Measurements from ENCODE around the gene SYNC. TPM values are rescaled to one million over a fixed set of nuclear protein-coding genes. Genes with fewer than 3 reads are reported as not detected.
A peak's percentile ranks its signal among the peaks of the same experiment; 100 is the strongest.

SYNC gene
- polyA plus RNA-seq, 1 experiment = 65.1 TPM

DNA sequence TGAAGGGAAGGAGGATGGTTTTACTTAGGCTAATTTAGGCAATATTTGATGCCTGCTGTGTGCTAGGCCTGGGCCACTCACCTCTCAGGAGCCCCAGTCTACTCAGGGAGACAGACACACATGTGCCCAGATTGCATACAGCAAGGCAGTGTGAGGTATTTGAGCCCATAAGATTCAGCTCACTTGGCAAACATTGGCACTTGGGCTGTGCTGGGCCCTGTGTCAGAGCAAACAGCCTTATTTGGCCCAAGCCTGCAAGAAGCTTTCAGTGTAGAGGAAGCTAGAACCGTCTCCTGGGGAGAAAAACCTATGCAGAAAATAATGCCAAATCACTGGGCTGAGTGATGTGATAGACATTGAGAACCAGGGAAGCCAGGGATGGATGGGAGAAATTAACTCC is 3.9 kb upstream of the SYNC start:
- no peaks in the 10 kb centered on the region for H3K27me3 ChIP-seq (ENCODE audit: control insufficient read depth, insufficient read depth, low read length)
- no peak overlapping the region for H3K4me3 ChIP-seq (ENCODE audit: low read depth, low read length)
- DNase-seq (ENCODE audit: low read depth, low spot score) = no peak
- TF ChIP-seq, protein P1, sequence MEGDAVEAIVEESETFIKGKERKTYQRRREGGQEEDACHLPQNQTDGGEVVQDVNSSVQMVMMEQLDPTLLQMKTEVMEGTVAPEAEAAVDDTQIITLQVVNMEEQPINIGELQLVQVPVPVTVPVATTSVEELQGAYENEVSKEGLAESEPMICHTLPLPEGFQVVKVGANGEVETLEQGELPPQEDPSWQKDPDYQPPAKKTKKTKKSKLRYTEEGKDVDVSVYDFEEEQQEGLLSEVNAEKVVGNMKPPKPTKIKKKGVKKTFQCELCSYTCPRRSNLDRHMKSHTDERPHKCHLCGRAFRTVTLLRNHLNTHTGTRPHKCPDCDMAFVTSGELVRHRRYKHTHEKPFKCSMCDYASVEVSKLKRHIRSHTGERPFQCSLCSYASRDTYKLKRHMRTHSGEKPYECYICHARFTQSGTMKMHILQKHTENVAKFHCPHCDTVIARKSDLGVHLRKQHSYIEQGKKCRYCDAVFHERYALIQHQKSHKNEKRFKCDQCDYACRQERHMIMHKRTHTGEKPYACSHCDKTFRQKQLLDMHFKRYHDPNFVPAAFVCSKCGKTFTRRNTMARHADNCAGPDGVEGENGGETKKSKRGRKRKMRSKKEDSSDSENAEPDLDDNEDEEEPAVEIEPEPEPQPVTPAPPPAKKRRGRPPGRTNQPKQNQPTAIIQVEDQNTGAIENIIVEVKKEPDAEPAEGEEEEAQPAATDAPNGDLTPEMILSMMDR (IDR thresholded peaks at IDR 0.05; ENCODE audit: low read depth, low read length) = no peak
- H3K27ac ChIP-seq (ENCODE audit: low read depth, low read length) = peak overlapping the region; percentile 52
- ChIA-PET POLR2A (no interaction called here), CTCF (interaction anchor here (0.6 to 2.8 kb wide), 2 partner anchors 28 to 67 kb away, joined by 4 to 23 read pairs; no protein-coding TSS in a partner anchor)
- H3K9me3 ChIP-seq (ENCODE audit: control insufficient read depth, insufficient read depth, low read length) = peaks cover 4% of the 10 kb centered on the region

DNA sequence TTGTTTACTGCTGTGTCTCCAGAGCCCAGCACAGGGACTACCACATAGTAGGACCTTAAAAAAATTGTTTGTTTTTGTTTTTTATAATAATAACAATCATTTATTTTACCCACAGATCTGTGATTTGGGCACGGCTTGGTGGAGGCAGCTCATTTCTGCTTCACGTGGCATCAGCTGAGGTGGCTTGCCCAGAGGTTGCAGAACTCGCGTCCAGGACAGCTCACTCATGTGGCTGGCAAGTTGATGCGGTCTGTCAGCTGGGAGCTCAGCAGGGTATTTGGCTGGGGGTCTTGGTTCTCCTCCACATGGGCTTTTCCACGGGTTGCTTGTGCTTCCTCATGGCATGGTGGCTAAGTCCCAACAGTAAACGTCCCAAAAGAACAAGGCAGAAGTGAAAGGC is 2.9 kb upstream of the SYNC start:
- no peak overlapping the region for H3K4me3 ChIP-seq (ENCODE audit: low read depth, low read length)
- TF ChIP-seq, protein P1 (IDR thresholded peaks at IDR 0.05; ENCODE audit: low read depth, low read length) = no peak
- POLR2A ChIA-PET = interaction anchor here (2.7 kb wide), 1 partner anchor 10 kb away, joined by 13 read pairs; no protein-coding TSS in a partner anchor
- H3K9me3 ChIP-seq (ENCODE audit: control insufficient read depth, insufficient read depth, low read length) = peaks cover 4% of the 10 kb centered on the region
- no peak for DNase-seq (ENCODE audit: low read depth, low spot score)
- CTCF ChIA-PET = interaction anchor here (2.8 kb wide), 1 partner anchor 68 kb away, joined by 23 read pairs; no protein-coding TSS in a partner anchor
- no peaks in the 10 kb centered on the region for H3K27me3 ChIP-seq (ENCODE audit: control insufficient read depth, insufficient read depth, low read length)
- H3K27ac ChIP-seq (ENCODE audit: low read depth, low read length) = no peak overlapping the region

DNA sequence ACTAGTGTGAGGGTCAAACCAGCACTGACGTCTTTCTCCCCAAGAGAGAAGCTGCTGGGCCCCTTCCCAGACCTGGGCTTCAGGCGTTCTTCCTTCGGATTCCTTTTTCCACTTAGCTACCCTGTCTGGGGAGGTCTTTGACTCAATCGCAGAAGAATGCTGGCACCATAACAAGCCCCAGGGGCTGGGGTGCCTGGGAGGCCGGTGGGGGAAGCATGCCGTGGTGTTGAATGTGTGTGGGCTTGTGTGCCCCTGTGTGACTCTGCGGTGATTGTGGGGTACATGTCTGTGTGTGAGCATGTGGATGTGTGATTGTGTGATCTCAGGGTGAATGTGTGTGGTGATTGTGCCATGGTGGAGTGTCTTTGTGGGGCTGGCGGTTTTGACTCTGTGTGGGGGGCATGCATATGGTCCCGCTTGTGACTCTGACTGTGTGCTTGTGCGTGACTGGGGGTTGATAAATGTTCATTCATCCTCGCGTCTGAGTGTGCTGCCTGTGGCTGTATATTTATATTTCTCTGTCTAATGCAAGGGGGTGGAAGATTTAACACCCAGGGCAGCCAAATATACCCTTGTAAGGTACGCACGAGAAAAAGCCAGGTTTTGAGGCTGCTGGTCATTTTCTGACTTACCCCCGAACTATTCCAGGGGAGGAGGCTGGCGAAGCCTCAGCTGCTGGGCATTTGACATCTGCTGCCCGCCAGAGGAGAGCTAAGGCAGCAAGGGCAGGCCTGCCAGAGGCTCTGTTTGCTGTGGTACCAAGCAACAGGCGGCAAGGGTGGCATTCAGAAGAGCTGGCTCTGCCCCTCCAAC is 1.1 kb upstream of the SYNC start:
- H3K4me3 ChIP-seq (ENCODE audit: low read depth, low read length) = peak overlapping the region; percentile 81
- POLR2A ChIA-PET = interaction anchor here (0.6 to 4.2 kb wide), 22 partner anchors 8 to 637 kb away, joined by 3 to 40 read pairs (median 6); partner anchors contain the start of genes RBBP4, S100PBP and YARS1
- TF ChIP-seq, protein P1 (IDR thresholded peaks at IDR 0.05; ENCODE audit: low read depth, low read length) = no peak
- no peaks in the 10 kb centered on the region for H3K27me3 ChIP-seq (ENCODE audit: control insufficient read depth, insufficient read depth, low read length)
- H3K27ac ChIP-seq (ENCODE audit: low read depth, low read length) = peak overlapping the region; percentile 99
- peak; percentile 93 for DNase-seq (ENCODE audit: low read depth, low spot score)
- H3K9me3 ChIP-seq (ENCODE audit: control insufficient read depth, insufficient read depth, low read length) = peaks cover 4% of the 10 kb centered on the region
- CTCF ChIA-PET = interaction anchor here (2.2 kb wide), 1 partner anchor 9 kb away, joined by 12 read pairs; no protein-coding TSS in a partner anchor

DNA sequence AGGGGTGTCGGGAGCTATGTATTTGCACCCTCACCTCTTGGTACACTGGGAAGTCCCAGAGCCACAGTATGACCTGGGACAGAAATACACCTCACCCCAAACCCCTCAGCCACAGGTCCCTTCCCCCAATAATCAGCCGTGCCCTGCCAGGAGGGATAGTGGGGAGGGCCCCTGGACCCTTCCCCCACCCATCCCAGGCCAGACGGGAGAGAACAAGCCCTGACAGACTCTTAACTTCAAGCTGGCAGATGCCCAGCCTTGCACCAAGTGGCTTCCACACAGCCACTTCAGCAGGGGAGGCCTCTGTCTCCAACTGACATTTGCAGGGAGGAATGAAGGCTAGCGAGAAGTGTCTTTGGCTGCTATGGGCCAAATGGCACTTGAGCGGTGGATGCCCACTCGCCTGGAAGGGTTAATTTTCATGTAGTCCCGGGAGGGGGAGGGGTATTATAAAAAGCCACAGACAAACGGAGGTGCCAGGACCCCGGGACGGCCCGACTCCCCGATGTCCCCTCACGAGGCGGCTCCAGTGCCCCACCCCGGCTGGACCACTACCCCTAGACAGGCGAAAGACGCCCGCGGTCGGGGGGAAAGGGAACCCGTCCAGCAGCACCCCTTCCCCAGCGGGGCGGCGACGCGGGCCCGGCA is 495 bp downstream of the SYNC start:
- TF ChIP-seq, protein P1 (IDR thresholded peaks at IDR 0.05; ENCODE audit: low read depth, low read length) = no peak
- DNase-seq (ENCODE audit: low read depth, low spot score) = no peak

More for the DNA sequence above, 495 bp downstream of the SYNC start:
- Histone ChIP-seq H3K4me3 (ENCODE audit: low read depth, low read length) (peak overlapping the region; percentile 81), H3K27me3 (ENCODE audit: control insufficient read depth, insufficient read depth, low read length) (no peaks in the 10 kb centered on the region), H3K9me3 (ENCODE audit: control insufficient read depth, insufficient read depth, low read length) (peaks cover 4% of the 10 kb centered on the region), H3K27ac (ENCODE audit: low read depth, low read length) (peak overlapping the region; percentile 61)
- ChIA-PET CTCF (interaction anchor here (0.8 to 1.1 kb wide), 2 partner anchors 10 to 73 kb away, joined by 4 to 6 read pairs; no protein-coding TSS in a partner anchor), POLR2A (interaction anchor here (1.0 to 4.2 kb wide), 7 partner anchors 9 to 71 kb away, joined by 3 to 40 read pairs (median 4); partner anchors contain the start of gene RBBP4)
